GM10266 (cell line): Measurements from ENCODE around the gene ATP2B3.

Source experiments
- DNase-seq: peaks from one replicate; pipeline ENCODE4 v3.0.0; 2012; ENCODE audit errors: extremely low spot score
- TF ChIP-seq, protein P1 (sequence below): IDR thresholded peaks from 2 replicates; pipeline ENCODE4 v1.5.1; 2012; ENCODE audit warnings: mild to moderate bottlenecking, low read depth; ENCODE audit not compliant: control insufficient read depth, insufficient read depth; ENCODE audit errors: missing control alignments

ATP2B3 gene

DNA sequence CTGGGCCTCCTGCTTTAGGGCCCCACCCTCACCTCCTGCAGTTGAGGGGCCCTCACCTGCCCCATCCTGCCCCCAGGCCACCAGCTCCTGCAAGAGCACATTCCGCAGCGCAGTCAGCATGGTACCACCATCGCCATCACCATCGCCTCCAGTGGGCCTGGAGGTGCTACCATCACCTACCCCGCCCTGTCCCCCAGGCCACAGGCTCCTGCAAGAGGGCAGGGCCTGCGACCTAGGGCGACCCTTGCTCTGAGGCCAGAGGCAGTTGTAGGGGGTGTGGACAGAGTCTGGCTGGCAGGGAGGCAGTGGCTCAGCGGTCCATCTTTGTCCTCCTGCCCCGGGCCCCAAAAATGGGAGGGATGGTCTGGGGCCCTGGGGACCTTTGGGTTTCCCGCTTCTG, 43.2 kb upstream of the ATP2B3 start:
- TF ChIP-seq, protein P1, sequence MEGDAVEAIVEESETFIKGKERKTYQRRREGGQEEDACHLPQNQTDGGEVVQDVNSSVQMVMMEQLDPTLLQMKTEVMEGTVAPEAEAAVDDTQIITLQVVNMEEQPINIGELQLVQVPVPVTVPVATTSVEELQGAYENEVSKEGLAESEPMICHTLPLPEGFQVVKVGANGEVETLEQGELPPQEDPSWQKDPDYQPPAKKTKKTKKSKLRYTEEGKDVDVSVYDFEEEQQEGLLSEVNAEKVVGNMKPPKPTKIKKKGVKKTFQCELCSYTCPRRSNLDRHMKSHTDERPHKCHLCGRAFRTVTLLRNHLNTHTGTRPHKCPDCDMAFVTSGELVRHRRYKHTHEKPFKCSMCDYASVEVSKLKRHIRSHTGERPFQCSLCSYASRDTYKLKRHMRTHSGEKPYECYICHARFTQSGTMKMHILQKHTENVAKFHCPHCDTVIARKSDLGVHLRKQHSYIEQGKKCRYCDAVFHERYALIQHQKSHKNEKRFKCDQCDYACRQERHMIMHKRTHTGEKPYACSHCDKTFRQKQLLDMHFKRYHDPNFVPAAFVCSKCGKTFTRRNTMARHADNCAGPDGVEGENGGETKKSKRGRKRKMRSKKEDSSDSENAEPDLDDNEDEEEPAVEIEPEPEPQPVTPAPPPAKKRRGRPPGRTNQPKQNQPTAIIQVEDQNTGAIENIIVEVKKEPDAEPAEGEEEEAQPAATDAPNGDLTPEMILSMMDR = no peak
- DNase-seq = no peak

DNA sequence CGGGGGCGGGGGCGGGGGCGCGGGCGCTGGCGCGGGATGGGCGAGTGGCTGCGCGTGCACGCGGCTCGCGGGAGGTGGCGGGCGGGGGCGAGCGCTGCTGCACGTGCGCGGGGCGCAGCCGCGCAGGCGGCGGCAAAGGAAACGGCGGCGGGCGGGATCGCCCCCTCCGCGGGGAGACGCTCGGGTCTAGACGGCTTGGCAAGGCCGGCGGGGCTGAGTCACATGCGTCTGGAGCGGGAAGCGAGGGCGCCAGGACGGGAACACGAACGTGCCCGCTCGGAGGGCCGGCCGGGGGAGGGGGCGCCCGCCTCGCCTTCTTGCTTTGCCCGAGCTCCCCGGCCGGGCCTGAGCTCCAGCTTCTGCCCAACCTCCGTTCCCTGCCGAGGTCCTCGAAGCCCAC, 42.7 kb upstream of the ATP2B3 start:
- DNase-seq = no peak

DNA sequence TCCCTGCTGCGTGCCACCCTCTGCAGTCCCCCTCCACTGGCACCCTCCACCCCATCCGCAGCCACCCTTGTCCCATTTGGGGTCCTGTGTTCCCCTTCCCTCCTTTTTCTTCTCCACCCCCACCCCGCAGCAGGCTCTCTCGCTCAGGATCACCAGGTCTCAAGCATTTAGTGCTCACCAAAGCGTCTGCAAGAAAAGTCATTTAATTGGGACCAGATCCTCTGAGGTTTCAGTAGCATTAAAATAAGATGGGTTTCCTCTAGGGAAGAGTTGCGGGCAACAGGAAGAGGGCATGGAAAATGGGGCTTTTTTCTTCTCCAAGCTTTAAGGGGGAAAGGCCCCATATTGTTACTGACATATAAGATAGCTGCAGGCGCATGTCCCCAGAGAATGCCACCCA, 42.2 kb upstream of the ATP2B3 start:
- TF ChIP-seq, protein P1 = no peak

More for the DNA sequence above, 42.7 kb upstream of the ATP2B3 start:
- TF ChIP-seq, protein P1 = no peak

DNA sequence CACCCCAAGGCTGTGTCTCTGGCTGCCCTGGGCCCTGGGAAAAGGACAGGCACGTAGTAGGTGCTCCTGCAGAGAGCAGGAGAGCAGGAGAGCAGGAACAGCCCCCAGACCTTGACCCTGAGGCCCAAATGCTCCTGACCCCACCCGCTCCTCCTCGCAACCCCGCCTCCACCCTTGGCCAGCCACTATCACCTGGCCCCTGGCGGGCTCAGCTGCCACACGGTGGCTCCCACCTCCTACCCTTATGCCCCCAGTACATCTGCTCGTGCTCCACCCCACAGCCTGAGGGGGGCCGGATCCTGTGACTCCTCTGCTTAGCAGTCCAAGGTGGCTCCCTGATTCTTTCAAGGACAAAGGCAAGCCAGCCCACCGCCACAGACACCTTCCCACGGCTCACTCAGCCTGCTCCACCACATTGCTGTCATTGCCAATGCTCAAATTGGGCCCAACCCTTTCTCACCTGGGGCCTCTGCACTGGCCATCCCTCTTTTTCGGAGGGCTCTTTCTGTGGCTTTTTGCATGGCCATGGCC, 41.6 kb upstream of the ATP2B3 start:
- TF ChIP-seq, protein P1 = no peak
- DNase-seq = no peak

More for the DNA sequence above, 42.2 kb upstream of the ATP2B3 start:
- DNase-seq = no peak

DNA sequence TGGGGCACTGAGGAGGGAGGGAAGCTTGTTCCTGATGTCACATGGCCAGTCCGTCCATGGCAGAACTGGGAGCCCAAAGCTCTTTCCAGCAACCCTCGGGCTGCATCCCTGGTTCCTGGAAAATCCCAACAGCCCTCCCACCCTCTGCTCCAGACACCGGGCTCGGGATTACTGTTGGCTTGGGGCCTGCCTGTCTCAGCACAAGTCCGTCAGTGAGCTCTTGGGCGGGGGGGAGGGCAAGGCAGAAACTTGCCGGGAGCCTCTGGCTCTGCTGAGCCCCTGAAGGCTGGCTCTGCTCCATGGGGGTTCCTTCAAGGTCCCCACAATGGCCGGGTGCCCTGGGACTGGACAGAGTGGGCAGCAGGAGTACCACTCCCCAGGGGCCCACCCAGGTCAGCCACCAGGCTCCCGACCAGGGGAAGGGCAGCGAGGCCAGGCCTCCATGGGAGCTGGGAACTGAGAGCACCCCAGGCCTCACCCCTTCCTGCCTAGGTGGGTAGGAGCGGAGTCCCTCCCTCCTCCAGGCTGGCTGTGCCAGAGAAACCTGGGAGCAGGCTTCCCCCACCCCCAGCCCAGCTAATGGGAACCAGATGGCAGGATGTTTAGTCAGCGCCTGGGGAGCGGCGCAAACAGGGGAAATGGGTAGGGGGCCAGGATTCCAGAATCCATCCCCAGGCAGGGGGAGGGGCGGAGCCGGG, 40.6 kb upstream of the ATP2B3 start:
- TF ChIP-seq, protein P1 = no peak
- no peak for DNase-seq

DNA sequence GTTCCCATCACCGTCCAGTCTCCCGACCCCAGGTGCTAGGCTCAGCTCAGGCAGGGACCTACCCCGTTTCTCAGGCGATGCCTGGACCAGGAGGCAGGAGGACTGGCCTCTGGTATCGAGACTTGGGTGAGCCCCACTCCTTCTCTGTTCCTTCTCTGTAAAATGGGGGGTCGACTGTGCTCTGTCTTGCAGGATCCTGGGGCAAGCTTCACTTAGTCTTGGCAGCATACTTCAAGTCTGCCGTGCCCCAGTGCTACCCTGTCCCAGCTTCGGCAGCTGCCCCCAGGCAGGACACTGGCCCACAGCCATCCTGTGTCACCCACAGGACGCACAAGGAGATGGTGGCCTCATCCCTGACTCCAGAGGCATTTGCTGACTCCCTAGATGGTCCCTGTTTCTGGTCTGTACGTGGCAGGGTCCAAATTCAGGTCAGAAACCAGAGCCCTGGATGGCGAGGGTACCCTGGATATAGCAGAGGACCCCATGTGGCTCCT, 40.0 kb upstream of the ATP2B3 start:
- TF ChIP-seq, protein P1 = no peak
- DNase-seq = no peak

DNA sequence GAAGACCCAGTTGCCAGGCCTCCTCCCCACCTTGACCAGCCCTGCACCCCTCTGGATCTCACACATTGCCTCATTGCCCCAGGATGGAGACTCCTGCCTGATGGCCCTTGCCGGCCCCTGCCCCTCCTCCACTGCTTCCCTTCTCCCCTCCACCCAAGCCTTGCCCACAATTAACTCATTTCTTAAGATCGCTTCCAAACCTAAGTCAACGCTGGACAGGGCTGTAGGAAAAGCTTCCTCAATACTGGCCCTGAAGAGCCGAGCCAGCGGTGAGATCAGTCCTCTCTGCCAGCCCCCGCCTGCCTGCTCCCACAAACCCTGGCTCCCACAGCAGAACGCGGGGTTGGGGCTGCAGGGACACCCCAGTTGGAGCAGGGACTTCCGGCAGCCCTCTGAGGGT, 39.5 kb upstream of the ATP2B3 start:
- TF ChIP-seq, protein P1 = no peak
- no peak for DNase-seq
